HG03039 (cell line): ENCODE measurements around the gene WIPF1.

Source experiments
- ATAC-seq: cut with Tn5 transposase; IDR thresholded peaks from one replicate; pipeline ENCODE4 v1.9.1; 2021; ENCODE audit warnings: mild to moderate bottlenecking, moderate library complexity; ENCODE audit not compliant: unreplicated experiment

Gene WIPF1

DNA sequence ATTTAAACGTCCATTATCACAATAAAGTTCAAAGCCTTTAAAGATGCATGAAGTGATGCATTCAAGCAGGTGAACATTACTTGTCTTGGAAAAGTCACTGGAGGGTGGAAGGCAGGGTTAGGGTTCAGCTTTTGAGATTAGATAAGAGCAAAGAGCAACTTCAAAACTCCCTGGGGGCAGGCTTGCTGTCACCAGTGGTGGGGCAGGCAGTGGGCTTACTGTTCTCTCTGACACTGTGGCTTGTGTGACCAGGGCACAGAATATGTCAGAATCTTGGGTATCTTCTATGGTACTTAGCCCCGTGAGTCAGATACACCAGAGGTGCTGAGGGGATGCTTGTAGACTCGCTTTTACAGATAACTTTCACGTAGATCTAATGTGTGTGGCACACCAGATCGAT, 52.8 kb downstream of the WIPF1 start:
- ATAC-seq = no peak

DNA sequence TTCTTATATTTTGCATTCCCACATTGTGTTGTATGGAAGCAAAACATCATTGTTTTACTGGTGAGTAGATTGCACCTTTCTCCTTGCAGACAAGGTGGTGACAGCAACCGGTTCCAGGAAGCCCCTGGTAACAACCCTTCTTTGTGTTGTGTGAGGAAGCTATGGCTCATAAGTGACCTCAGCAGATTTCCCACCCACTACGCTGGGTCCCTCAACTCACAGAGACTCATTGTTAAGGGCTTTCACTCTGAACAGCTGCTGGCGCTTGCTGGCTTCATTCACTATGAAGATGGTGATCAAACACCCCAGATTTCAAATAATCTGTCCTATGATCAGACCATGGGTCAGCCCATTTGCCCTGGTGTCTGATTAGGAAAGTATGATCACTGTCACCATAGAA, 53.4 kb downstream of the WIPF1 start:
- ATAC-seq = no peak

DNA sequence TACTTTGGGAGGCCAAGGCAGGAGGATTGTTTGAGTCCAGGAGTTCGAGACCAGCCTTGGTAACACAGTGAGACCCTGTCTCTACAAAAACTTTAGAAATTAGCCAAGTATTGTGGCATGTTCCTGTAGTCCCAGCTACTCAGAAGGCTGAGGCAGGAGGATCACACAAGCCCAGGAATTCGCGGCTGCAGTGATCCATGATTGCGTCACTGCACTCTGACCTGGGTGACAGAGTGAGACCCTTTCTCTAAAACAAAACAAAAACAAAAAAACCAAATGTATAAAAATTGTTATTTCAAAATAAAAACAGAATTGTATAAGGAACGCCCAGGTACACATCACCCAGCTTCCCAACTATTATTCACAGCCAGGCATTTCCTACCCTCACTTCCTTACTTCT, 56.7 kb downstream of the WIPF1 start:
- ATAC-seq = no peak

DNA sequence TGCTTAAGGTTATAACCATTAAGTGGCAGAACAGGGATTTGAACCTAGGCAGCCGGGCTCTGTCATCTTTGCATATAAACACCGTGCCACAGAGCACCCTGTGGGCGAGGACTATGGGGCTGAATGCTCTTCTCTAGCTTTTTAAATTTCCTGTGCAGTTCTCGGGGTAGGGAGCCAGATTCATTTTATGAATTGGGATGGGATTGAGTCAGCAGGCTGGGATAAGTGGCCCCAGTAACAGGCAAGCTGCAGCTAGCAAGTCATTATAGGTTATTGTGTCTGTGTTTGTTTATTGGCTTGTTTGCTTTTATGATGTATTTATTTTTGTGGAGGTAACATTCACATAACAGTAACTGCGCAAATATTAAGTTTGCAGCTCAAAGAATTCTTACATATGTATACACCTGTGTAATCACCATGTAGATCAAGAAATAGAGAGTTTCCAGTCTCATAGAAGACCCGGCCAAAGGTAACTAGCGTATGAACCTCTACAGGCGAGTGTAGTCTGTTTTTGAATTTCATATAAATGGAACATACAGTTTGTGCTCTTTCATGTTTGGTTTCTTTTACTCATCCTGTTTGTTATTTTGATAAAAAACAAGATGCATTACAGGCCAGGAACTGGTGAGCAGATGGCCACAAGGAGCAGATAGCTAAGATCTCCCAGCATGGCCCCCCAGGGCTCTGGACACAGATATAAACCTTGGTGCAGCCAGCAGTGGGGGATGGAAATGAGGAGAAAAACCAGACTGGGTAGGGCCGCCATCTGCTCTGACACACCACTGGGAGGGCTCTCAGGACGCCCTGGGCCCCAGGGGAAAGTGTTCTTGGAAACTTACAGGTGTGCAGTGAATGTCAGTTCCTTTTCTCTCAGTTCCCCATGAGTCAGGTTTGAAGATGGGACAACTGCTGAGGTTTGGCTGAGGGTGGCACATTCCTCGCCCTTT, 61.6 kb downstream of the WIPF1 start:
- no peak for ATAC-seq

DNA sequence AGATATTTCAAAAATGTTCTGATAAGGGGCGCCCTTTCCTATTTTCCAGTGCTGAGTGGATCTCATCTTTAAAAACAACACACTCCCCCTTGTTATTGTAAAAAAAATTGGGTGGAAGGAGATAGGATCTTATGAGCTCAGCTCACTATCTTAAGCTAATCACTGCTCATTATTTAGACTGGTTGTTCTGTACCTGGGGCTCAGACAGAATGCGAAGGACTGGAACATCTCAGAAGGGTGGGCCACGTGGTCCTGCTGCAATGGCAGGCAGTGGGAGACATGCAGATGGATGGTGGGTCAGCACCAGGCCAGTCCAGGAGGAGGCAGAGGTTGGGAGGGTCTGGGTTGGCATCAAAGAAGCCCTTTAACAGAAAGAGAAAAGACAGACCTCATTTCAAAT, 62.5 kb downstream of the WIPF1 start:
- ATAC-seq = no peak

DNA sequence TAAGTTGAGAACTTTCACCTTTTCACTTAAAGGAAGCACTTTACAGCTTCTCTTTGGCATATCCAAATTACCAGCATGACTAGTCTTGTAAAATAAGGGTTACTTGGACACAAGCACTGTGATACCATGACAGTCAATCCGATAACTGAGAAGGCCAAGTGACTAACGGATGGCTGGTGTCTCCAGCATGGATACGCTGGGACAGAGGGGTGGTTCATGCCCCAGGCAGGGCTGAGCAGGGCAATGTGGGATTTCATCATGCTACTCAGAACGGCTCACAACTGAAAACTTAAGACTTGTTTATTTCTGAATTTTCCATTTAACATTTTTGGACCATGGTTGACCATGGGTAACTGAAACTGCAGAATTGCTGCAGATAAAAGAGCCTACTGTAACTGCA, 67.7 kb downstream of the WIPF1 start:
- no peak for ATAC-seq

DNA sequence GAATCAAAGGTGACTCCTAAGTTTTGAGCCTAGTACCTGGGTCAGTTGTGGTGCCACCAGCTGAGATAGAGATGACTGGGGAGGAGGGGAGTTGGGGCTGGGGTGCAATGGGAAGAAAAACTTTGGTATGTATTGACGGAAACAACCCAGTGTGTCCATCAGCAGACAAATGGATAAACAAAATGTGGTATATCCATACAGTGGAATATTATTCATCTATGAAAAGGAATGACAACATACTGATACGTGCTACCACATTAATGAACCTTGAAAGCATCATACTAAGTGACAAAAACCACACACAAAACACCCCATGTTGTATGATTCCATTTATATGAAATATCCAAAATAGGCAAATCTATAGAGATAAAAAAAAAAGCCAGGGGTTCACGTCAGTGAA, 69.6 kb downstream of the WIPF1 start:
- ATAC-seq = no peak

DNA sequence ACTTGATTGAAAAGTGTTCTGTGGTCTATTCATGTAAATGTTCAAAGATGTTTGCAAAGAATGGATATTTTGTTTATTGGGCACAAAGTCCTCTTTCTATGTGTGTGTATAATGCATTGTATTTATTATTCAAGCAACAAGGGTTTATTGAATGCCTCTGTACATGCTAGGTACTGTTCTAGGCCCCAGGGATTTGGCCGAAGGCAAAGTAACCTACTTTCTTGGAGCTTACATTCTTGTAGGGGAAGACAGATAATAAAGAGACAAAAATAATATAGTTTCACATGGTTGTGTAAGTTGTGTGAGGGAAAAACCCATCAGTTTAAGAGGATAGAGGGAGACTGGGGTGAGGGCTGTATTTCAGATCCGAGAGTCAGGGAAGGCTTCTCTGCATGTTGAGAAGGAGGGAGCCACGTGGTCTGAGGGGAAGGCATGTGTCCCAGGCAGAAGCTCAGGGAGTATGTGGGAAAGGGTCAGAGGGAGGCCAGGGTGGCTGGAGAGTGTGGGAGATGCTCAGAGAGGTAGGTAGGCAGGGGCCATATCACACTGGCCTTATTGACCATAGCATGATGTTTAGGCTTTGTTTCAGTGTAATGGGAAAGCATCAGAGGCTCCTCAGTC, 70.4 kb downstream of the WIPF1 start:
- ATAC-seq = no peak

DNA sequence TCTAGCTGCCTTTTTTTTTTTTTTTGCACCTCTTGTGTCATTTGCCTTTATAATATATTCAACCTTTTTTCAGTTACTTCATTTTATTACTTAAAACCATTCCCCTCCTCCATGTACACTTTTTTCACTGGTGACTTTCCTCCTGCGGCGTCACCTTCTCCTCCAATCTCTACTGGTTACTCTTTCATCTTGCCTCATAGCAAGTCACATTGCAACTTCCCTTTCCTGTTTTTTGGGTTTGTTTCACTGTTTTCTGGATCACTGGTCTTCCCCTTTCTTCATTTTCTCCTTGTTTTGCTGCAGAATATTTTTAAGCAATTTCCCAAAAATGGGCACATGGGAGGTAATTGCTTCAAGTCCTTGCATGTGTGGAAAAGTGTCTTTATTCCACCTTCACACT, 73.1 kb downstream of the WIPF1 start:
- no peak for ATAC-seq

DNA sequence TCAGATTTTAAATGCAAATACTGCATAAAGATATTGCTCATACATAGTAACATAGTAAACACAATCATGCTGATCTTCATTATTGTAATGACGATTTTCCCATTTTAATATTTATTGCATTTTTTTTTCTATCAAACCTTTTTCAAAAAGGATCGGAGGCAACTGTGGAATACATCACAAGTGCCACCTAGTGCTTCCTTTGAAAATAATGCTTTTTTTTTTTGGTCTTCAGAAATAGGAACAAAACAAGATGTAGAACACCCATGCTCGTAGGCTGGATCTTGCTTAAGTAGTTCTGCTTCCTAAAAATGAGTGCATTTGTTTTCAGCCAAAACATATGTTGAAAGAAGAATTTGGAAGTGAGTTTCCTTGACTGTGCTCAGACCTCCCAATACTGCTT, 75.1 kb downstream of the WIPF1 start:
- no peak for ATAC-seq

DNA sequence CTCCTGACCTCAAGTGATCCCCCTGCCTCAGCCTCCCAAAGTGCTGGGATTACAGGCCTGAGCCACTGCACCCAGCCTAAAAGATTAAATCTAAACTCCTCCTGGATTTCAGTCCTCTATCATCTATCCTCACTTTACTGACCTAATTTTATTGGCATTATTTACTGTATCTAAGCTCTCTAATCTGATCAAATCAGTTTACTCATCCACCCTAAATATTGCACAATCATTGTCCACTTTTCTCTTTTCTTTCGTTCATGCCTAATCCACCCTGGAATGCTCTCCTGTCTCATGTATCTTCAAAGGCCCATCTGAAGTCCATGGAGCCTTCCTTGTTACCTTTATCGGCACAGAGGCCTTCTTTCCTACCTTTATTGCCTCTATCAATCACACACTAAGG, 79.2 kb downstream of the WIPF1 start:
- ATAC-seq = no peak

DNA sequence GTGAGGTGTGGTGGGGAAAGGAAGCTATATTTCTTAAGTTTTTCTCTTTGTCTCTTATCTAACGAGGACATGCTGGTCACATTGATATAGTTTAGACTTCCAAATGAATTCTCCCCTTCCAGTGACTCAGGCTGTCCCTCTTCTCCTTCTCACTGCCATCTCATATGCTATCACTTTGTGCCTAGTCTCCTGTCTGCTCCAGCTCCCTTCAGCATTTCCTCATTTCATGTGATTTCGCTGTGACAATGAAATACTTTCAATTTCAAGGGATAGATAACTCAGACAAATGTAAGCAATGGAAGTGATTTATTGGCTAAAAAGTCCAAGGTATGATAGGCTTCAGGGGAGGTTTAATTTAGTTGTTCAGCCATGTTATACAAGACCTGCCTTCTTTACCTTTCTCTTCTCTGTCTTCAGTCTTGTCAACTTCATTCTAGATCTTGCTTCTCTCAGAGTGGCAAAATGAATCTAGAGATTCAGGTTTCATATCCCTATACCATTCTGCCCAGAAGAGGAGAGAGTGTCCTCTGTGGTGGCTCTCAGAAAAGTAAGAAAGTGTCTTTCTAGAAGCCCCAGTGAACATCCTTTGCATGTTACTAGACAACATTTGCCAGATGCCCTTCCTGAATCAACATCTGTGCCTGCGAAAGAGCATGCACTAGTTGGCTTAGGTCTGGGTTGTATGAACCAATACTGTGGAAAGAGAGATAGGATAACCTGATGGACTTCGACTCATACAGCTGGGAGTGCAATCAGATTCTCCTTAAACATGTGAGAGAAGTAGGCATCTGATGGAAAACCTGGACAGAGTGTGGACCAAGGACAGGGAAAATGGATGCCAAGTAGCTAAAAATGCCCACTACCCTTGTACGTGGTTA, 80.9 kb downstream of the WIPF1 start:
- ATAC-seq = no peak

DNA sequence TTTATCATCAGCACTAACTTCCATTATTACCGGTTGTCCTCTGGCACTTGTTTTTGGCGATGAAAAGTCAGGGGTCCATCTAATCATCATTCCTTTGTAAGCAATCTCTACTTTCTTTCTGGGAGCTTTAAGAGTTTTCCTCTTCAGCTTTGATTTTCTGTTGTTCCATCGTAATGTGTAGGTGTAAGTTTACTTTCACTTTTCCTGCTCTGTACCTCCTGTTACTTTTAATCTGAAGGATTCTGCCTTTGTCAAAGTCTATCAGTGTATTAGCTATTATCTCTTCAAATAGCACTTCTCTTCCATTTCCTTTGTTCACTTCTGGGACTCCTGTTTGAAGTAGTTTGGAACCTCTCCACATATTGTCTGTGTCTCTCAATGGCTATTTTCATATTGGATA, 85.3 kb downstream of the WIPF1 start:
- no peak for ATAC-seq

DNA sequence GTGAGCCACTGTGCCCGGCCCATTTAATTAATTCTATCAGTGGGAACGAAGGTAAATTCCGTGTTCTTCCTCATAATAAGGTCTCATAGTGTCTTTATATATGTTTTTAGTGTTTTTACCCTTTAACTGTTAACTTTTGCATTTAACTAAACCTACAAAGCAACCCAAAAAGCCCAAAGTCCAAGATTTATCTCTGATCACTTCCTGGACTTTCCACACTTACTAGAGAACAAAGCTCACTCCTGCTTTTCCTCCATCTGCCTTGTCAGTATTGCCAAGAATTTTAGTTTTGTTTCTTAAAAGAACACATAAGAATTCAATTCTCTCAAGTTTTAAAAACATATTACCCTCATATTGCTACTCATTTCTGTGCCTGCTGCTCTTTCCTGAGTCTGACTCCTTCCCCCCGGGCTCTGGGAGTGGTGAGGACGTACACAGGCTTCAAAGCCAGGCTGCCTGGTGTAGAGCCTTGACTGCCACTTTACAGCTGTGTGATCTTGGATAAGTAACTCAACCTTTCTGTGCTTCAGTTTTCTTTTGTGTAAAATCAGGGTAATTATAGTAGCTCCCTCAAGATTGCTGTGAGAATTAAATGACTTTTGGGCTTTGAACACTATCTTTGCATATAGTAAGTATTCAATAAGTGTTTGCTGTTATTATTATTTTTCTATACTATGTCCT, 85.9 kb downstream of the WIPF1 start:
- ATAC-seq = no peak

DNA sequence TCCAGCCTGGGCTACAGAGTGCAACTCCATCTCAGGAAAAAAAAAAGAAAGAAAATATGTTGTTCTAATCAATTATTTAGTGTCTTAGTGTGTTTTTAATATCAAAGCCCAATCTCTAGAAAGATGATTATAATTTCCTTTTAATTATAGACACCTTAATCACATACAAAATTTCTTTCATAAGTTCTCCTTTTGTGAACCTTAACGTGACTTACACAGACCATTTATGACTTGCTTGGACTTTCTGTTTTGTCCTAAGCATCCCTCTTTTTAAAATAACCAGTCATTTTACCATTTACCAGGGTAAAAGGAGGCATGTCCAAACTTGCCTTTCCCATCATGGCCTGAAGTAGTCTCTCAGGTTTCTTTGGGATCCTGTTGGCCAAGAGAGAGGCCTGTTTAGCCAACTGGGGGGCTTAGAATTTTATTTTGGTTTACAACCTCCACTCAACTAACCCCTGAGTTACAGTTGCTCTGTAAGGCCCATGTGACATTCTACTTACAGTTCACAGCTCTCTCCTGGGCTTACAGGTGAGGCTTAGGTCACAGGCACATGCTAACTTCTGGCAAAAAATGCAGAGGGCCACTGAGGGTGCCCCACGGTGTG, 86.9 kb downstream of the WIPF1 start:
- no peak for ATAC-seq
